Ramos (cell line): ENCODE data around the gene EFL1.
"Not testable (repeated sequence)": the region's sequence is repeated elsewhere in the genome, so short reads cannot be mapped to it uniquely, and the experiment has no call there.

Experiments
- in situ Hi-C: fragments of 300-500 bp; cut with MboI; formaldehyde crosslinking; loops from one replicate; pipeline ENCODE4 v1.14.3; 2022; ENCODE audit warnings: low sequenced_read_pairs; ENCODE audit not compliant: unreplicated experiment

The EFL1 gene

DNA sequence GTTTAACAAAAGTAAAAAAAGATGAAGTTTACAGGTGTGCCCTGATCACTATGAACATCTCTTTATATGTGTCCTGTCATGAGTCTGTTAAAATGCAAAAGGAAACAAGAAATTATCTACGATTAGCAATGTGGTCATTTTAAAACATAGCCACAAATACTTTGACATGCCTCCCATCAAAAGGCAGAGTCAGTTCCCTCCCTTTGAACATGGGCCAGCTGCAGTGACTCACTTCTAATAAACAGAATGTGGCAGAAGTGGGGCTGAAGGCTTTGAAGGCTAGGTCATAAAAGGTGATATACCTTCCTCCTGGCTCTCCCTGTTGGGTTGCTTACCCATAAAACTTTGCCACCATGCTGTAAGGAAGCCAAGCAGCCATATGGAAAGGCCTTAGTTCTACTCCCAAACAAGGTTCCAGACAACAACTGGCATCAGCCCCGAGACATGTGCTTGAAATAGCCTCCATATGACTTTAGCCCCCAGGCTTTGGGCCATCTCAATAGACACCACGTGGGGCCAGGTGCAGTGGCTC lies 52.4 kb downstream of the EFL1 start:
- in situ Hi-C loops: not testable (repeated sequence)

DNA sequence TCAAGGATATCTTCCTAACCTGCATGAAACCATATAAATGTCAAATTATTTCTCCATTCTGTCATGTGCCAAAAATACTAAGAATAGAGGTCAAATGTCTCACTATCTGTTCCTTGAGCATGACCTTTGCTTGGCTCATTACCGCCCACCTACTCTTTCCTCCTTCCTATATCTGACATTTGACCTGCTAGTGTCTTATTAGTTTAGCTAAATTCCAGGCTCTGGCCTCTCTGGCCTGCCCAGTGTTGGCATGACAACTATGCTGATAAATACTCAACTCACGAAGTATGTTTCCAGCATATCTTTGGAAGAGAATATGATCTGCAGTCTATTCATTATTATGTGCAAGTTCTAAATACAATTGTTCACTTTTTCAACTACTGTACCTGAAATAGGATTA lies 58.0 kb downstream of the EFL1 start:
- in situ Hi-C loops: not testable (repeated sequence)

GRCh38 chr15:82197733-82198594 lies 64.6 kb downstream of the EFL1 start:
- in situ Hi-C loops: no loop called here

DNA sequence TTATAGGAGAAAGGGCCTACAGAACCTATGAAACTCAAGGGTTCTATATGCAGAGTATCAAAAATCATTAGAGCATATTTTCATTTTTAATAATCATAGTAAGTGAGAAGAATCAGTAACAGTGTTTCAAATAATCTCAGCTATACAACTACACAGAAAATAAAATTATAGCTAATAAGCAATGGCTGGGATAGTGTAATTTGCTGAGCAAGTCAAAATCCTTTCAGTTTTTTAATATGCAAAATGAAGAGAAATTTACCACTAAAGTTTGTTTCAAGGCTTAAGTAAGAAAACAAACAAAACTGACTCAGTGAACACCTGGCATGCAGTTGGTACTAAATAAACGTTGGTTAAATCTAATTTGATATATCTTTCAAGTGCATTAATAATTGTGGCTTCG lies 66.2 kb downstream of the EFL1 start:
- in situ Hi-C loops: no loop called here

DNA sequence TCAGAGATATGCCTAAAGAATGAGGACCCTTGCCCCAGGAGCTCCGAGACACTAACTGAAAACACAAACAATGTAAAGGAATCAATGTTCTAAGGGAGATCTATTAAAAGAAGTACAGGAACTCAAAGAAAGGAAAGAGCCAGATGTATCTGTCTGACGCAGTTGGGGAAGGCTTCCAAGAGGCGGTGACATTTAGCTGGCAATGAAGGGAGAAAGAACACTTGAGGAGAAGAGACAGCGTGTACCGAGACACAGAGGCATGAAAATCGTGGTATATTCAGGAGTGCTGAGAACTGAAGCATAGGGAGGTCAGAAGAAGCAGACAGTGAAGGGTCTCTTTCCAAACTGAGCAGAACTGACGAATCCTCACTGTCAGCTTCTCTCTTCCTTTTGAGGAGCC lies 66.7 kb downstream of the EFL1 start:
- in situ Hi-C loops: not testable (repeated sequence)

GRCh38 chr15:82194488-82194887 lies 68.0 kb downstream of the EFL1 start:
- in situ Hi-C loops: not testable (repeated sequence)

GRCh38 chr15:82193435-82193834 lies 69.1 kb downstream of the EFL1 start:
- in situ Hi-C loops: not testable (repeated sequence)

- in situ Hi-C loops: not testable (repeated sequence)
Observed at GRCh38 chr15:82192394-82192793, 70.1 kb downstream of the EFL1 start.

DNA sequence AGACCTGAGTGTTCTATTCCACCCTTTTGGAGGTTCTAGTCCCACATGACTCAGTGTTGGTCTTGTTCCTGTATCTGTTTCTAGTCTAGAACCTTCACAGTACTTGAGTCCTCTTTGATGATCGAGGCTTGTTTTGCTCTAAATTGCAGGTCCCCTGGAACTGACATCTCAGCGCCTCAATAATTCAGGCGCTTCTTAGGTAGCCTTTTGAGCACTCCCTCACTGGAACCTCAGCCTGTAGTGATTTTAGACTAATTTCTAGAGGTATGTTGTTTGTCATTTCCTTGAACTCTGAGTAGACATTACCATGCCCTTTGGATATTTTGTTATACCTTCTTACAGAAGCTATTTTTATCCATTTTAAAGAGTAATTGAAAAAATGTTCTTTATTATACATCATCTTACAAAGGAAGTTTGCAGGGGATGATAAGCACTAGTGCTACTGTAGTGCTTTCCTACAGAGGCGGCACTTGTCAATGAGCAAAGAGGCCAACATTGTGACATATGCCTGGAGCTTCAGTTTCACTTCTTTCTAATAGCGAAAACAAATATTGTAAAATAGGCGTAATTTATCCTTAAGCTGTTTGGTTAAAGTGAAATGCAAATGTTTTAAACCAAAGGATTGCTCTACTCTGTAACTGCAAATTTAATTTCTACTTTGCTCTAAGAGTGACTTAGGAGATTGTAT lies 75.7 kb downstream of the EFL1 start:
- in situ Hi-C loops: no loop called here

DNA sequence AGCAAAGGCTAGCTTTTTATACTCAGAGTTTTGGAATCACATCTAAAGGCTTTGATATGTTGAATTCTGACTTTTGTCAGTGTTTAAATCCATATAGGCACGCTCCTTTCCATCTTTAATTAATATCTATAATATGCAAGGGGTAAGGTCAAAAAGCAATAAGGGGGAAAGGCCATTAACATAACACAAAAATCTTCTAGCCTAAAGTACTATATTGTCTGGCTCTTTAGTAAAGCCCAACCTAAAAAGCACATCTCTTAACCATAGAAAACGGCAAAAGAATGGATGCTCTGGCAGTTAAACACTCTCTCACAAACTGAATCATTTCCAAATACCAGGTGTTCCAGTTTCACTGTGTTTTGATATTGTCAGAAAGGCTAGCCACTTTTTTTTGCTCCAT lies 76.4 kb downstream of the EFL1 start:
- in situ Hi-C loops: no loop called here

DNA sequence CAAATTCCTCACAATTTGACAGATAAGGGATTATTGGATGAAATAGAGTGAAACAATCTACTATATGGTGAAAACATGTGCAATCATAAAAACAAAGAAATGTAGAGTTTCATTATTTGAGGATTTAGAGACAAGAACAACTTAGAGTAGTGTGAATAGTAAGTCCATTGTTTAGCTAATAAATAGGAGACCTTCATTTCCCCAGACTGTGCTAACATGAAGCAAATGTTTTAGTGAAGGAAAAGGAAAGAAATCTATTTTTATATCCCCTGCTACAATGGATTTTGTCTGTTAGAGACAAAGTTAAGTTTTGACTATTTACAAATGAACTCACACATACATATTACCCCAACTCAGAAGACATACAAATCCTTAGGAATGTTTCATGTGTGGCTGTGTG lies 77.8 kb downstream of the EFL1 start:
- in situ Hi-C loops: no loop called here

GRCh38 chr15:82184355-82184754 lies 78.2 kb downstream of the EFL1 start:
- in situ Hi-C loops: no loop called here

DNA sequence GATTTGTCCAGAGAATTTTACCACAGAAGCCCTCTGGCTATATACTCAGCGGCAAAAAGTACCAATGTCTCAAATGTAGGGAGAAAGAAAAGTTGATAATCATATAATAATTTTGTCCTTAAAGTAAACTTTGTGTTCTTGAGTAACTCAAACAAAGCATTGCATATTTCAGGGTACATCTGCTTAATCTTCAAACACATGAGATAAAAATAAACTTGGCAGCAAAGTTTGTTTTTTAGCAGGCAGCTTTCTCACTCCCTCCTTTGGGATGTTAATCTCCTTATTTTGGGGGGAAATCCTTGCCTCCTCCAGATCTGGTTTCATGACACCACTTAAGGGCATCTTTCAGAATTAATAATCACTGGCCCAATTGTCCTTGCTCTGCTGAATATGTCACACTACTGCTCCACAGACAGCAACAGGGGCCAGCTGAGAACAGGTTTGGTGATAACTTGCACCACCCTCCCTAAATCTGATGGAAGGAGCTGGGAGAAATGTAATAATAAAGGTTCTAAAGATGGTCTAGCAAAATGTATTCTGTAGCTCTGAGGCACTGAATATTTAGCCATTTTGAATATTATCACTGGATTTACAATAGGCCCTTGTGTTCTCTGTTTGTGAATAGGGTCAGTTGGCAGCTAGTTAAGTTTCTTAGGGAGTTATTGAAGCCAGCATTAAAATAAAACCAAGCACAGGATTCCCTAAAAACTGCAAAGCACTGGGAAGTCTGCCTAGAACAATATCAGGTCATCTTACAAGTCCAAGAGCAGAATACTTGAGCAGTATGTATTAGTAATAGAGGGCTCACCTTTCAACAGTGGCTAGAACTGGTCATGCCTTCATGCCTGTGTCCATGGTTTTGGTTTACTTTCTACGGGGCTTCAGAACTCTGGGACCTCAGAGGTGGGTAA lies 79.2 kb downstream of the EFL1 start:
- in situ Hi-C loops: no loop called here

DNA sequence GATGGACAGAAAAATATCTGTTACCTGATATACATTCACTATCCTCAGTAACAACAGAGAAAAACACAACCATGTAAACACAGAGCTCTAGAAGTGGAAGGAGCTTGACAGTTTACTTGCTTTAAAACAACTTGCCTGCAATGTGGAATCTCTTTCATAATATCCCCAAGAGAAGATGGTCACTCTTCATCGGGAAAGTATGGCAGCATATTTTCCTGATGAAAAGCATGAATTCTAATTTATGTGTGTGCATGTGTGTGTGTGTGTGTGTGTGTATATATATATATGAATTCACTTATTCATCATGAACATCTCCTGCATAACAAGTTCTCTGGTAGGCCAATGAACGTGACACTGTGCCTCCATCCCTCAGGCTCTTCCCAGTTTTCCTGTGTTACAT lies 81.2 kb downstream of the EFL1 start:
- in situ Hi-C loops: no loop called here

DNA sequence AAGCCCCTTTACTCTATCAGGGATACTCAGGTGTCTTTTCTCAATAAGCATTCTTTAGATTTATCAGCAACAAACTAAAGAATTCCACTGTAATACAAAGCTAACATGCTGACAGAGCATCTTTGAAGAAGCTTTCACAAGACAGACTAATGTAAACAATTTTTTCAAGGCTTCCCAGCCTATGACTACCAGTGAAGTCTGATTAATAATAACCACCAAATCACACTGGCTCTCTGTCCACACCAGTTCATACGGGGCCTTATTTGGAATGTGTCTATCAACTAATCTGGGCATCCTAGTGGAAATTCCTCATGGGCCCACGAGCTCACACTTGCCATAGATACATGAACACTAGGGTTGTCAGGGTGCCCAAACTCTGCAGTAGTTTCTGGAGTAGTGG lies 84.5 kb downstream of the EFL1 start:
- in situ Hi-C loops: no loop called here

- in situ Hi-C loops: no loop called here
Observed at GRCh38 chr15:82177291-82178010, 85.1 kb downstream of the EFL1 start.

DNA sequence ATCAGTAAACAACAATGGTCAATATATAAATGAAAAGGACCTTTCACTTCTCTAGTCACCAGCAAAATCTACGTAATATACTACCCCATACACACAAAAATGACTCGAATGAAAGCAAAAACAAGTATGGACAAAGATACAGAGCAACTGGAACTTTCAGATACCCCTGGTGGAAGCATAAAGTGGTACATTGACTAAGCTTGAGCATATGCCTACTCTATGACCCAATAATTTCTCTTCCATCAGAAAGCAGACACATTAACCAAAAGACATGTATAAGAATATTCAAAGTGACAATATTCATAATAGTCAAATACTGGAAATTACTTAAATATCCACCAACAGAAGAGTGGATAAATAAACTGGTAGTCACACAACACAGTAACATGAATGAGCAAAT lies 86.0 kb downstream of the EFL1 start:
- in situ Hi-C loops: no loop called here

- in situ Hi-C loops: no loop called here
Observed at GRCh38 chr15:82174471-82175235, 87.9 kb downstream of the EFL1 start.

- in situ Hi-C loops: no loop called here
Observed at GRCh38 chr15:82173108-82173507, 89.4 kb downstream of the EFL1 start.
